ENCODE measurements around the gene ANKRD9. TPM values are rescaled to one million over a fixed set of nuclear protein-coding genes. Genes with fewer than 3 reads are reported as not detected.
A peak's percentile ranks its signal among the peaks of the same experiment; 100 is the strongest.

ANKRD9 gene
- total RNA-seq, 4 donors from 2014 or later = 1.8 to 16.5 (median 7.5) TPM

DNA sequence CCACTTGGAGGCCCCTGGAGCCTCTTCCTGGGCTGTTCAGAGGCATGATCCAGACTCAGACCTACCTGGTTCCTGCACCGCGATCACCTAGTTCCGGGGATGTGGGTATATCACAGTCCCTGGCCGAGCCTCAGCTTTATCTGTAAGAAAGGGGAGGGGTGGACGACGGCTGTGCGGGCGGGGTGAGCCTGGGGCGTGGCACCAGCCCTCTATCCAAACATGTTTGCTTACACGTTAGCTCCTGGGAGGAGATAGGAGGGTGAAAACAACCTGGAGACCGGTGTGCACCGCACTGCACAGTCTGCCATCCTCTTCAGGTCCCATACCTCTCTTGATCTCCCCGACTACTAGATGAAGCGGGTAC lies 1.2 kb downstream of the ANKRD9 start:
- H3K36me3 ChIP-seq = no peaks in the 10 kb centered on the region
- no peaks in the 10 kb centered on the region for H3K4me1 ChIP-seq
- no peak overlapping the region for H3K4me3 ChIP-seq
- no peak for TF ChIP-seq CTCF (IDR thresholded peaks at IDR 0.05)
- no peak for TF ChIP-seq POLR2A (IDR thresholded peaks at IDR 0.05)
- H3K27ac ChIP-seq = peak overlapping the region; percentile 56 to 84
- no peaks in the 10 kb centered on the region for H3K27me3 ChIP-seq
- no peaks in the 10 kb centered on the region for H3K9me3 ChIP-seq
- intact Hi-C loops (cut with DNase I; ENCODE audit: low total_unique reads) = no loop called here
- DNase-seq = no peak

DNA sequence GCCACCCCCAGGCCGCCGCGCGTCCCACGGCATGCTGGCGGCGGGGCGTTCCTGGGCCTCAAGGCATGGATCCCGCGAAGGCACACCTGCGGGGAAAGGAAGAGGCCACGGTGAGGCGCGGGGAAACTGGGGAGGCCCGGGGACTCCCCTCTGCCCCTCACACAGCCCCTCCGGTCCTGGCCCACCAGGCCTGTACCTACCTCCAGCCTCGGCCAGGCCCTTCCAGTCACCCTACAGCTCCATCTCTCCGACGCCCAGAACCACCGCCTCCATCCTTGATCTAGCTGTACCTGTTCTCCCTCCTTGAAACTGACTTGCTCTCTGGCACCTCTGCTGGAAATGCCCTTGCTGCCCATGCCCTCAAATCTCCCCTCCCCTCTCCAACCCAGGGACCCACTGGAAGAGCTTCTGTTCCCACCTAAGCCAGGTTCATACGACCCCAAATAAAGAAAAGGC lies 1.7 kb downstream of the ANKRD9 start:
- intact Hi-C loops (cut with DNase I; ENCODE audit: low total_unique reads) = no loop called here
- DNase-seq = no peak
- Histone ChIP-seq H3K9me3 (no peaks in the 10 kb centered on the region), H3K36me3 (no peaks in the 10 kb centered on the region), H3K4me1 (no peaks in the 10 kb centered on the region), H3K27me3 (no peaks in the 10 kb centered on the region), H3K27ac (no peak overlapping the region), H3K4me3 (no peak overlapping the region)
- TF ChIP-seq CTCF (IDR thresholded peaks at IDR 0.05) (no peak), POLR2A (IDR thresholded peaks at IDR 0.05) (no peak)

DNA sequence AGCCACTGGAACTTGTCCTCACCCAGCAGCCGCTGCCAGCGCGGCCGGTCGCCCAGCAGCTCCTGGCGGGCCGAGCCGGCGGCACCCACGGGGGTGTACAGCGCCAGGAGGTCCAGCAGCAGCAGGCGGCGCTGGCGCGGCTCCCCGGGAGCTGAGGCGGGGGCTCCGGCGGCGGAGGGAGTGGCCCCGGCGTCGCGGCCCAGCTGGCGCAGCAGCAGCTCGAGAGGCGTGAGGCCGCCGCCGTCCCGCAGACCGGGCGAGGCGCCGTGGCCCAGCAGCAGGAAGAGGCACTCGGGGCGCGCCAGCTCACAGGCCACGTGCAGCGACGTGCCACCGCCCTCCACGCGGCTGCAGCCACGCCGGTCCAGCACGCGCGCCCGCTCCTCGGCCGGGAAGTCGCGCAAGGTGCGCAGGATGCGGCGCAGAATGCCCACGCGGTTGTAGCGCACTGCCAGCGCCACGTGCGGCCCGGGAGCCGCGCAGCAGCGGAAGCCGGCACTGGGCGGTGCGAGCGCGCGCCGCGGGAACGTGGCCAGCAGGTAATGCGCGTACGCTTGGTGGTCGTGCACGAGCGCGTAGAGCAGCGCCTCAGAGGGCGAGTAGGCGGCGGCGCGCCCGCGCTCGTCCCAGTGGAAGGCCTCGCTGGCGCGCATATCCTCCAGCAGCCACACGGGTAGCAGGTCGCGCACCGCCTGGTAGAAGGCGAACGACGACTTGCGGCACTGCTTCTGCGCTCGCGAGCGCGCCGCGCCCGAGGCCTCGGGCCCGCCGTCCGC lies 2.3 kb downstream of the ANKRD9 start:
- no peak for DNase-seq
- H3K27me3 ChIP-seq = no peaks in the 10 kb centered on the region
- intact Hi-C loops (cut with DNase I; ENCODE audit: low total_unique reads) = no loop called here
- H3K4me1 ChIP-seq = no peaks in the 10 kb centered on the region
- H3K9me3 ChIP-seq = no peaks in the 10 kb centered on the region
- H3K36me3 ChIP-seq = no peaks in the 10 kb centered on the region
- no peak overlapping the region for H3K4me3 ChIP-seq
- TF ChIP-seq CTCF (IDR thresholded peaks at IDR 0.05) = no peak
- no peak for TF ChIP-seq POLR2A (IDR thresholded peaks at IDR 0.05)
- H3K27ac ChIP-seq = no peak overlapping the region

GRCh38 chr14:102506626-102506925 lies 3.0 kb downstream of the ANKRD9 start:
- Histone ChIP-seq H3K4me3 (no peak overlapping the region), H3K27me3 (no peaks in the 10 kb centered on the region), H3K36me3 (no peaks in the 10 kb centered on the region), H3K4me1 (no peaks in the 10 kb centered on the region), H3K9me3 (no peaks in the 10 kb centered on the region), H3K27ac (no peak overlapping the region)
- DNase-seq = no peak
- intact Hi-C loops (cut with DNase I; ENCODE audit: low total_unique reads) = no loop called here
- no peak for TF ChIP-seq POLR2A (IDR thresholded peaks at IDR 0.05)
- TF ChIP-seq CTCF (IDR thresholded peaks at IDR 0.05) = no peak

DNA sequence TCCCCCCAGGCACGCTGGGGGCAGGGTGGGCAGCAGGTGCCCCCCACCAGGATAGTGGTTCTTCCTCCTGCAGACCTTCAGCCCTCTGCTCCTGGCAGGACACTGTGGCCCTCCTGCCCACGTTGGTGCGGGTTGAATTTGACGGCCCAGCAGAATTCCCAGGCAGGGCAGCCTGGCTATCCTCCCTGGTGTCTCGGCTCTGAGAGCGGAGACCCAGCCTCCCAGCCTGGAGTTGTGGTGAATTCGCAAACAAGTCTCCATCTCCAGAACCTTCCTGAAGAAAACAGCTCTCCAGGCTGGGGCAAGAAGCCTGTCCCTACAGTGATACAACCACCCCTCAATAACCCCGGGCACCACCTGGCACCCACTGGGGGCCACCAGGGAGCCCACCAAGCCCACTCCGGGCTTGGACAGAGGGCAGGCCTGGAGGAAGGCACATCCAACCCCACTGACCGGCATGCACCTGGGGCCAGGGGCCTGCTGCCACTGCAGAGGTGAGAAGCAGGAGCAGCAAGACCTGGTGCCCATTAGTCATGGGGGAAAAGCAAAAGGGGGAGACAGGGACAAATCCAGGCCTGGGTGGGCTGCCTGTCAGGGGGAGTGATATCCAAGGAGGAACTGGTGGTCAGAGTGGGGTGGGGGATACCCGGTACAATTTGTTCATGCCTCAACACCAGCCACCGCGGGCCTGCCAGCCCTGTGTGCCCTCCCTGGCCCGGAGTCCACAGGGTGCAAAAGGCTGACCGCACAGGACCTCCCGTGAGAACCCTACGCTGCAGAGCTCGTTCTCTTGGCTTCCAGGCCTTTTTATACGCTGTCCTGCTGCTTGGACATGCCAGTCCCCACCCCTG lies 3.6 kb downstream of the ANKRD9 start:
- no peaks in the 10 kb centered on the region for H3K27me3 ChIP-seq
- intact Hi-C loops (cut with DNase I; ENCODE audit: low total_unique reads) = no loop called here
- no peak overlapping the region for H3K27ac ChIP-seq
- DNase-seq = no peak
- H3K4me1 ChIP-seq = no peaks in the 10 kb centered on the region
- H3K9me3 ChIP-seq = no peaks in the 10 kb centered on the region
- no peak overlapping the region for H3K4me3 ChIP-seq
- TF ChIP-seq POLR2A (IDR thresholded peaks at IDR 0.05) (no peak), CTCF (IDR thresholded peaks at IDR 0.05) (no peak)
- H3K36me3 ChIP-seq = no peaks in the 10 kb centered on the region

Data from uterus (tissue), 4 donors.